GM12874 (cell line): ENCODE results near the gene RIOK3.

Experiments used
- CTCF ChIP-seq: IDR thresholded peaks from 2 replicates; pipeline ENCODE4 v1.5.1; 2011; ENCODE audit warnings: low read depth, mild to moderate bottlenecking, control low read depth, low read length, moderate library complexity; ENCODE audit not compliant: insufficient read depth

Gene RIOK3

GRCh38 chr18:23528580-23529472 is 75.7 kb downstream of the RIOK3 start:
- TF ChIP-seq CTCF = no peak

DNA sequence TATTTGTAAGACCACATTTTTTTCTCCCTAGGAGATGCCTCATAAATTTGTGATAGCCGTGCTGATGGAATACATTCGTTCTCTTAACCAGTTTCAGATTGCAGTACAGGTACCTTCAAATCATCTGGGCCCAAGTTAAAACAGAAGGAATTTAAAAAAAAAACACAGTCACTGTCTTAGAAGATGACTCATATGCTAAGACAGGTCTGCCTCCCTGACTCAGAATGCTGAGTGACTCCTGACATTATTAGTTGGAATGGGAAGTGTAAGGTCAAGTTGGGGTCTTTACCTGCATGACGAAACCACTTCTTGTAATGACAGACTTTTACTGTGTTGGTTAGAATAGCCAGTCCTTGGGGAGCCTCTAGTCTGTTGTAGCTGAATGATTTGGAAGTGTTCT is 76.5 kb downstream of the RIOK3 start:
- TF ChIP-seq CTCF = no peak

- no peak for TF ChIP-seq CTCF
These were observed 77.1 kb downstream of the RIOK3 start for GRCh38 chr18:23530195-23530594.

DNA sequence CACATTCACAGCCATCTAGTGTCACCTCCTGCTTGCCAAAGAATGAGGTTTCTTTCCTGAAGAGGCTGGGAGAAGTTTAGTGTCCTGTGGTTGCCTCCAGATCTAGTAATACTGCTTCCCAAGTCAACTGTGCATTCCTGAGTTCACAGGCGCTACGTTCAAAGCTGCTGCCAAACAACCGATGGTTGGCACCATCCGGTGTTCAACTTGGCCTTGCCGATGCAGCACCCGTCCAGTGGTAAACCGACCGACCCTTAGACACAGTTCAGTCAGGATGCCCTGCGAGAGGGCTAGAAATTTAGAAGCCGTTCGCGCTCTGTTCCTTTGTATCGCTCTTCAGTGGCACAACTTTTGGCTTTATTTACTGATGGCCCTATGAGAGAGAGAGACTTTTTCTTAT is 78.8 kb downstream of the RIOK3 start:
- TF ChIP-seq CTCF = no peak
